Caco-2 (cell line): Measurements from ENCODE around the gene ASMTL. TPM values are rescaled to one million over a fixed set of nuclear protein-coding genes. Genes with fewer than 3 reads are reported as not detected.
"Not testable (repeated sequence)": the region's sequence is repeated elsewhere in the genome, so short reads cannot be mapped to it uniquely, and the experiment has no call there.

Experiments used
- BruUV-seq: library from RNA; stranded (reverse); fragments of 400-500 nt; replicated peaks from 2 replicates; lab custom pipeline; 2021; lab: Mats Ljungman, UMichigan
- CTCF ChIA-PET: fragments of 300-600 bp; sonication (Branson Sonifier 250); formaldehyde crosslinking; loops from one replicate; lab custom pipeline; 2022; ENCODE audit warnings: antibody characterized with exemption; lab: Charles Lee
- POLR2A ChIA-PET: fragments of 300-600 bp; sonication (Branson Sonifier 250); formaldehyde crosslinking; loops from one replicate; lab custom pipeline; 2022; ENCODE audit warnings: antibody characterized with exemption; lab: Charles Lee
- DNase-seq, 2 experiments: peaks; one replicate each; pipeline versions ENCODE4 v3.0.0 to v3.0.0-alpha.2; 2020 to 2022
- H3K27me3 ChIP-seq: replicated peaks from 2 replicates; pipeline ENCODE4 v1.6.0; 2011; ENCODE audit warnings: low read length; ENCODE audit not compliant: control insufficient read depth, insufficient read depth
- H3K36me3 ChIP-seq: 2 replicates; pipeline ENCODE4 v1.5.1; 2011; ENCODE audit warnings: low read length; ENCODE audit not compliant: control insufficient read depth, insufficient read depth
- H3K4me1 ChIP-seq: fragments of 250-450 bp; sonication (Bioruptor Pico); 2 replicates; pipeline ENCODE4 v1.5.1; 2020; ENCODE audit warnings: mild to moderate bottlenecking
- H3K4me3 ChIP-seq: 2 replicates; pipeline ENCODE4 v1.5.1; 2011; ENCODE audit warnings: low read depth, mild to moderate bottlenecking, control low read depth, low read length
- H3K9me3 ChIP-seq: fragments of 250-450 bp; sonication (Bioruptor Pico); 2 replicates; pipeline ENCODE4 v1.5.1; 2020; ENCODE audit warnings: mild to moderate bottlenecking, moderate library complexity
- H3K27ac Mint-ChIP-seq: one replicate; pipeline ENCODE4 v1.8.0; 2022; ENCODE audit warnings: mixed read lengths; ENCODE audit not compliant: unreplicated experiment
- H3K27me3 Mint-ChIP-seq: one replicate; pipeline ENCODE4 v1.8.0; 2022; ENCODE audit warnings: mixed read lengths; ENCODE audit not compliant: insufficient read depth, unreplicated experiment
- H3K36me3 Mint-ChIP-seq: one replicate; pipeline ENCODE4 v1.8.0; 2022; ENCODE audit warnings: mild to moderate bottlenecking, mixed read lengths; ENCODE audit not compliant: insufficient read depth, unreplicated experiment
- H3K4me1 Mint-ChIP-seq: one replicate; pipeline ENCODE4 v1.8.0; 2022; ENCODE audit warnings: low read depth, mixed read lengths; ENCODE audit not compliant: unreplicated experiment
- H3K4me3 Mint-ChIP-seq: one replicate; pipeline ENCODE4 v1.8.0; 2022; ENCODE audit warnings: mild to moderate bottlenecking, moderate library complexity, mixed read lengths; ENCODE audit not compliant: unreplicated experiment
- H3K9me3 Mint-ChIP-seq: one replicate; pipeline ENCODE4 v1.8.0; 2022; ENCODE audit warnings: mixed read lengths; ENCODE audit not compliant: unreplicated experiment
- CTCF ChIP-seq, 2 experiments: fragments of 200-600 bp in 1 of 2; IDR thresholded peaks; 1 replicate in 1 of 2; 2 replicates in 1 of 2; pipeline versions ENCODE4 v1.5.1 to v1.8.0; 2011 to 2022; ENCODE audit warnings: antibody characterized with exemption in 1 of 2, control low read depth in 1 of 2, inconsistent platforms in 1 of 2, low read depth in 1 of 2, low read length in 1 of 2, mild to moderate bottlenecking in 1 of 2, moderate library complexity in 1 of 2; ENCODE audit not compliant: insufficient read depth in 1 of 2, severe bottlenecking in 1 of 2, unreplicated experiment in 1 of 2
- intact Hi-C: fragments of 100-400 bp; cut with micrococcal nuclease; formaldehyde crosslinking; loops from one replicate; pipeline ENCODE4 v1.10.0; 2022; ENCODE audit not compliant: unreplicated experiment
- total RNA-seq: library from RNA; stranded (reverse); gene quantifications from 2 replicates; pipeline ENCODE4 v1.2.3, GENCODE V29; 2022

The ASMTL gene
- total RNA-seq, 1 experiment from 2014 or later, result 17.4 TPM

DNA sequence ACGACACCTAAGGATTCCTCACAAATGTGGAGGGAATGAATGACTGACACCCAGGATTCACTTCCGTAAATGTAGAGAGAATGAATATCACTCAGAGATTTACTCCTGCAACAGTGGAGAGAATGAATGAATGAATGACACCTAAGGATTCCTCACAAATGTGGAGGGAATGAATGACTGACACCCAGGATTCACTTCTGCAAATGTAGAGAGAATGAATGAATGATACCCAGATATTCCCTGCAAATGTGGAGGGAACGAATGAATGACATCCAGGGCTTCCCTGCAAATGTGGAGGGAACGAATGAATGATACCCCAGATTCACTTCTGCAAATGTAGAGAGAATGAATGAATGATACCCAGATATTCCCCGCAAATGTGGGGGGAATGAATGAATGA, 36.6 kb upstream of the ASMTL start:
- H3K27me3 Mint-ChIP-seq, H3K4me3 Mint-ChIP-seq, intact Hi-C loops, H3K9me3 Mint-ChIP-seq, H3K36me3 ChIP-seq, H3K36me3 Mint-ChIP-seq, H3K9me3 ChIP-seq, POLR2A ChIA-PET, BruUV-seq, DNase-seq, H3K4me1 ChIP-seq, H3K4me1 Mint-ChIP-seq, H3K27me3 ChIP-seq, H3K27ac Mint-ChIP-seq, H3K4me3 ChIP-seq, CTCF ChIA-PET: not testable (repeated sequence)

GRCh38 chrX:1488745-1489144, 36.0 kb upstream of the ASMTL start:
- no peak for TF ChIP-seq CTCF (IDR thresholded peaks at IDR 0.05; ENCODE audit: insufficient read depth in 1 of 2, low read depth in 1 of 2, low read length in 1 of 2, severe bottlenecking in 1 of 2, unreplicated experiment in 1 of 2)
- H3K9me3 ChIP-seq, result peaks cover 10% of the 10 kb centered on the region
- no peak overlapping the region for H3K4me3 ChIP-seq
- no peak for DNase-seq
- peaks cover 9% of the 10 kb centered on the region for H3K9me3 Mint-ChIP-seq
- no peaks in the 10 kb centered on the region for H3K36me3 ChIP-seq
- no peaks in the 10 kb centered on the region for H3K27me3 ChIP-seq
- H3K36me3 Mint-ChIP-seq, result peaks cover 6% of the 10 kb centered on the region
- H3K27ac Mint-ChIP-seq, result no peak overlapping the region
- no peaks in the 10 kb centered on the region for H3K4me1 ChIP-seq
- CTCF ChIA-PET, result no interaction called here
- POLR2A ChIA-PET, result no interaction called here
- H3K4me1 Mint-ChIP-seq, result no peaks in the 10 kb centered on the region
- no peaks in the 10 kb centered on the region for H3K27me3 Mint-ChIP-seq
- BruUV-seq, result no TSS peak
- intact Hi-C loops, result no loop called here
- H3K4me3 Mint-ChIP-seq, result no peak overlapping the region

GRCh38 chrX:1488141-1488540, 35.4 kb upstream of the ASMTL start:
- Mint-ChIP-seq H3K9me3 (peaks cover 9% of the 10 kb centered on the region), H3K4me3 (no peak overlapping the region), H3K27ac (no peak overlapping the region), H3K4me1 (no peaks in the 10 kb centered on the region), H3K36me3 (peaks cover 6% of the 10 kb centered on the region), H3K27me3 (no peaks in the 10 kb centered on the region)
- POLR2A ChIA-PET, result no interaction called here
- no peak for TF ChIP-seq CTCF (IDR thresholded peaks at IDR 0.05; ENCODE audit: insufficient read depth in 1 of 2, low read depth in 1 of 2, low read length in 1 of 2, severe bottlenecking in 1 of 2, unreplicated experiment in 1 of 2)
- CTCF ChIA-PET, result no interaction called here
- Histone ChIP-seq H3K36me3 (no peaks in the 10 kb centered on the region), H3K27me3 (no peaks in the 10 kb centered on the region), H3K9me3 (peaks cover 10% of the 10 kb centered on the region), H3K4me3 (no peak overlapping the region), H3K4me1 (no peaks in the 10 kb centered on the region)
- intact Hi-C loops, result no loop called here
- no TSS peak for BruUV-seq
- no peak for DNase-seq

DNA sequence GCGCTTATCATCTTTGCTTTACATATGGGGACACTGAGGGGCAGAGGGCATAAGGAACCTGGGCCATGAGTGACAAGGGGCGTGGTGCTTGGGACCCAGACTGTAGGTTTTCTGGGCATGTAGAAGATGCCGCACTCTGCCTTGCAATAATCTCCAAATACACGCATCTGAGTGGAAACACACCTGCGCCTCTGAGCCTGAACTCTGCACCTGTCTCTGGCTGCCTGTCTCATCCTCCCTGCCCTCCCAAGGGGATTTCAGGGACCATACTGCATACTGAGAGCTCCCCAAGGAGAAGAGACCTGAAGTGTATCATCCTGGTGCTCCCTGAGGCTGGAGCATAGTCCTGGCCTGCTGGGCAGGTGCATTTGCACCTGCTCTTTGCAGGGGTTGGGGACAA, 34.7 kb upstream of the ASMTL start:
- CTCF ChIA-PET, result no interaction called here

More for the DNA sequence above, 34.7 kb upstream of the ASMTL start:
- Histone ChIP-seq H3K4me3 (no peak overlapping the region), H3K4me1 (no peaks in the 10 kb centered on the region), H3K36me3 (no peaks in the 10 kb centered on the region), H3K9me3 (peaks cover 10% of the 10 kb centered on the region), H3K27me3 (no peaks in the 10 kb centered on the region)
- peaks cover 6% of the 10 kb centered on the region for H3K36me3 Mint-ChIP-seq
- no peak for DNase-seq
- intact Hi-C loops, result no loop called here
- H3K4me1 Mint-ChIP-seq, result no peaks in the 10 kb centered on the region
- H3K4me3 Mint-ChIP-seq, result no peak overlapping the region
- H3K27me3 Mint-ChIP-seq, result no peaks in the 10 kb centered on the region
- H3K9me3 Mint-ChIP-seq, result peaks cover 9% of the 10 kb centered on the region
- H3K27ac Mint-ChIP-seq, result no peak overlapping the region
- no TSS peak for BruUV-seq
- TF ChIP-seq CTCF (IDR thresholded peaks at IDR 0.05; ENCODE audit: insufficient read depth in 1 of 2, low read depth in 1 of 2, low read length in 1 of 2, severe bottlenecking in 1 of 2, unreplicated experiment in 1 of 2), result no peak
- POLR2A ChIA-PET, result no interaction called here
